Measurements from ENCODE around the gene TMEM190.

DNA sequence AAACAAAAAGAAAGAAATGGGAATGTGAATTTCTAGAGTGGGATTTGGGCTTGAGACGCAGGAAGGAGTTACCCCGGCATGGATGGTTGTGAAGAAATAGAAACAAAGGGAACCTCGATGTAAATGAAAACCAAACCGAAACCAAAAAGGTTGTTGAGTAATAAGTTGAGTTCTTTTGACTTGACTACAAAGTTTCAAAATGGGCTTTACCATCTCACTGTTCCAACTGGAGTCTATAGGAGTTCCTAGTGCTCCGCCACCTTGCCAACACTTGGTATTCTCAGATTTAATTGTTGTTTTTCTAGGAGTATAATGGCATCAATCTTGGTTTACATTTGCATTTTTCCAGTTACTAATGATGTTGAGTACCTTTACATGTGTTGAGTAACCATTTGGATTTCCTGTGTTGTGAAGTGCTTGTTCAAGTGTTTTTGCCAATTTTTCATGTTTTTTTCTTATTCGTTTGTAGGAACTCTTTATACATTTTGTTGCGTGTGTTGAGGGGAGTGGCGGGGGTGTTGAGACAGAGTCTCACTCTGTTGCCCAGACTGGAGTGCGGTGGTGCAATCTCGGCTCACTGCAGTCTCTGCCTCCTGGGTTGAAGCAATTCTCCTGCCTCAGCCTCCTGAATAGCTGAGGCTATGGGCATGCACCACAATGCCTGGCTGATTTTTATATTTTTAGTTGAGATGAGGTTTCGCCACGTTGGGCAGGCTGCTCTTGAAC is 21.7 kb downstream of the TMEM190 start:
- TF ChIP-seq NFIC (IDR thresholded peaks at IDR 0.05) (no peak), EP300 (IDR thresholded peaks at IDR 0.05; ENCODE audit: borderline replicate concordance) (no peak)
- TF ChIP-seq, protein P1, sequence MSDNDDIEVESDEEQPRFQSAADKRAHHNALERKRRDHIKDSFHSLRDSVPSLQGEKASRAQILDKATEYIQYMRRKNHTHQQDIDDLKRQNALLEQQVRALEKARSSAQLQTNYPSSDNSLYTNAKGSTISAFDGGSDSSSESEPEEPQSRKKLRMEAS (IDR thresholded peaks at IDR 0.05), result no peak
- TF ChIP-seq, protein P2, sequence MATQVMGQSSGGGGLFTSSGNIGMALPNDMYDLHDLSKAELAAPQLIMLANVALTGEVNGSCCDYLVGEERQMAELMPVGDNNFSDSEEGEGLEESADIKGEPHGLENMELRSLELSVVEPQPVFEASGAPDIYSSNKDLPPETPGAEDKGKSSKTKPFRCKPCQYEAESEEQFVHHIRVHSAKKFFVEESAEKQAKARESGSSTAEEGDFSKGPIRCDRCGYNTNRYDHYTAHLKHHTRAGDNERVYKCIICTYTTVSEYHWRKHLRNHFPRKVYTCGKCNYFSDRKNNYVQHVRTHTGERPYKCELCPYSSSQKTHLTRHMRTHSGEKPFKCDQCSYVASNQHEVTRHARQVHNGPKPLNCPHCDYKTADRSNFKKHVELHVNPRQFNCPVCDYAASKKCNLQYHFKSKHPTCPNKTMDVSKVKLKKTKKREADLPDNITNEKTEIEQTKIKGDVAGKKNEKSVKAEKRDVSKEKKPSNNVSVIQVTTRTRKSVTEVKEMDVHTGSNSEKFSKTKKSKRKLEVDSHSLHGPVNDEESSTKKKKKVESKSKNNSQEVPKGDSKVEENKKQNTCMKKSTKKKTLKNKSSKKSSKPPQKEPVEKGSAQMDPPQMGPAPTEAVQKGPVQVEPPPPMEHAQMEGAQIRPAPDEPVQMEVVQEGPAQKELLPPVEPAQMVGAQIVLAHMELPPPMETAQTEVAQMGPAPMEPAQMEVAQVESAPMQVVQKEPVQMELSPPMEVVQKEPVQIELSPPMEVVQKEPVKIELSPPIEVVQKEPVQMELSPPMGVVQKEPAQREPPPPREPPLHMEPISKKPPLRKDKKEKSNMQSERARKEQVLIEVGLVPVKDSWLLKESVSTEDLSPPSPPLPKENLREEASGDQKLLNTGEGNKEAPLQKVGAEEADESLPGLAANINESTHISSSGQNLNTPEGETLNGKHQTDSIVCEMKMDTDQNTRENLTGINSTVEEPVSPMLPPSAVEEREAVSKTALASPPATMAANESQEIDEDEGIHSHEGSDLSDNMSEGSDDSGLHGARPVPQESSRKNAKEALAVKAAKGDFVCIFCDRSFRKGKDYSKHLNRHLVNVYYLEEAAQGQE (IDR thresholded peaks at IDR 0.05; ENCODE audit: low read depth), result no peak

Data from Ishikawa (cell line).